Activated CD4-positive, alpha-beta memory T cell treated with anti-CD3 and anti-CD28 coated beads, Interleukin-2, amount 10 ng/mL, durations not matched to agents 7 days and 5 days (primary cell): ENCODE data around the gene HIP1. TPM values are rescaled to one million over a fixed set of nuclear protein-coding genes. Genes with fewer than 3 reads are reported as not detected.

Experiments
- CTCF ChIA-PET: fragments of 350-600 bp; sonication (Branson Sonifier 250); formaldehyde crosslinking; loops from one replicate; lab custom pipeline; 2021; ENCODE audit warnings: antibody characterized with exemption, inconsistent platforms; lab: Charles Lee
- POLR2A ChIA-PET: fragments of 350-600 bp; sonication (Branson Sonifier 250); formaldehyde crosslinking; loops from one replicate; lab custom pipeline; 2021; ENCODE audit warnings: antibody characterized with exemption; lab: Charles Lee
- DNase-seq: peaks from one replicate; pipeline ENCODE4 v3.0.0-alpha.2; 2020
- H3K27ac Mint-ChIP-seq: one replicate; pipeline ENCODE4 v1.8.0; 2021; ENCODE audit warnings: mild to moderate bottlenecking, mixed read lengths
- H3K27me3 Mint-ChIP-seq: one replicate; pipeline ENCODE4 v1.8.0; 2021; ENCODE audit warnings: mixed read lengths
- H3K36me3 Mint-ChIP-seq: one replicate; pipeline ENCODE4 v1.8.0; 2021; ENCODE audit warnings: low read depth, mixed read lengths
- H3K4me1 Mint-ChIP-seq: one replicate; pipeline ENCODE4 v1.8.0; 2021; ENCODE audit warnings: mixed read lengths
- H3K4me3 Mint-ChIP-seq: one replicate; pipeline ENCODE4 v1.8.0; 2021; ENCODE audit warnings: mild to moderate bottlenecking, mixed read lengths
- H3K9me3 Mint-ChIP-seq: one replicate; pipeline ENCODE4 v1.8.0; 2021; ENCODE audit warnings: mixed read lengths
- total RNA-seq, 2 experiments: library from RNA; stranded (reverse); gene quantifications; one replicate each; pipeline ENCODE4 v1.2.3, GENCODE V29; 2021

The HIP1 gene
- total RNA-seq, 2 experiments from 2014 or later = 5.2 to 5.4 TPM

DNA sequence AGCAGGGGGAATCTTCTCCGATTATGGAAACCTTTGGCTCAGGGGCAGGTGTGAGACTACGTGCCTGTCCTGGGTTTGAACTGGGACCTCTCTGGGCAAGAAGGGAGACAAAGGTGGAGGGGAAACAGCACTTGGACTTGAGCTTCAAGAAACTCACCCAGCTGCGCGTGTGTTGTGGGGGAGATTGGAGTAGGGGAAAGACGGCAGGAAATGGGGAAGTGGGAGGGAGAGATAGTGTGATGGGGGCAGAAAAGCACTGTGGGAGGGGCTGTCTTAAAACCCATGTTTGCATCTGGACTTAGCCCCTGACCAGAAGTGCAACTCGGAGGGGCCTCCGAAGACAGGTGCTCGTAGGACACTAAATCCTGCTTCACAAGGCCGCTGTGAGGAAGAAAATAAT, 107.0 kb downstream of the HIP1 start:
- ChIA-PET CTCF (no interaction called here), POLR2A (no interaction called here)
- Mint-ChIP-seq H3K4me1 (peaks cover 4% of the 10 kb centered on the region), H3K9me3 (peaks cover 13% of the 10 kb centered on the region), H3K4me3 (no peak overlapping the region), H3K27me3 (no peaks in the 10 kb centered on the region), H3K36me3 (peaks cover 8% of the 10 kb centered on the region), H3K27ac (no peak overlapping the region)
- DNase-seq = no peak

DNA sequence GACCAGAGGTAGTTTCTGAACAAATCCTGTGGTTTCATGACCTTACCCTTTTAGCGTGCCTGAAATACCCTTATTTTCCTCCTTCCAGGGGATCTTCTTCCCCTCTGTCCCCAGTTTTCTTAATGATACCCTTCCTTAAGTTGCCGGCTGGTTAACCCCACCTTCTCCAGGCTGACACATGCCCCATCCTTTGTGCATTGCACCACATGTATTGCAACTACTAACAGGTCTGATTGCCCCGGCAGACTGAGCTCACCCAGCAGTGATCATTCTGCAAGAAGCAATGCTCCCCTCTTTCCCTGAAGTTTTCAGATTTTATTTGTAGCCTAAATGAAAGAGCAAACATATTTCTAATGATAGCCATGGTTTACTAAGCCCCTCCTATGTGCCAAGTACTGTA, 108.2 kb downstream of the HIP1 start:
- peaks cover 8% of the 10 kb centered on the region for H3K36me3 Mint-ChIP-seq
- peaks cover 16% of the 10 kb centered on the region for H3K9me3 Mint-ChIP-seq
- DNase-seq = no peak
- POLR2A ChIA-PET = no interaction called here
- CTCF ChIA-PET = interaction anchor here (0.6 kb wide), 2 partner anchors 10 to 34 kb away, joined by 3 to 4 read pairs; no protein-coding TSS in a partner anchor
- no peak overlapping the region for H3K4me3 Mint-ChIP-seq
- no peaks in the 10 kb centered on the region for H3K27me3 Mint-ChIP-seq
- peaks cover 4% of the 10 kb centered on the region for H3K4me1 Mint-ChIP-seq
- no peak overlapping the region for H3K27ac Mint-ChIP-seq

DNA sequence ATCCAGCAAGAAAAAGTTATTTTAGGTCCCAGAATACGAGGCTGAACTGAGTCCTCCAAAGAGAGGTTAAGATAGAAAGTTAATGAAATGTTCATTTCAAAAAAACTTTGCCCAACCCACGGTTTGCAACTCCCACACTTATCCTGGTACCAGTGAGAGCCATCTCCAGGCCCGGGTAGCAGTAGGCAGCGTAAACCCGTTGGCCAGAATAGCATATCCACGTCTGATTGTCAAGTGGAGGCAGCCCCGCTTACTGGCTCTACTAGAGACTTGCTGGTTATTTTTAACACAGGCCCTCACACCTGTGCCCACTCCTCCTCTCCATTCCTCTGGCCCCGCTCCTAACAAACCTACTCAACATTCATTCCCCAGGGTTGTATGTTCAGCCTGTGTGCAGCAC, 109.7 kb downstream of the HIP1 start:
- no peak overlapping the region for H3K4me3 Mint-ChIP-seq
- ChIA-PET CTCF (no interaction called here), POLR2A (no interaction called here)
- H3K4me1 Mint-ChIP-seq = peaks cover 8% of the 10 kb centered on the region
- H3K27ac Mint-ChIP-seq = no peak overlapping the region
- H3K9me3 Mint-ChIP-seq = peaks cover 16% of the 10 kb centered on the region
- DNase-seq = no peak
- peaks cover 8% of the 10 kb centered on the region for H3K36me3 Mint-ChIP-seq
- no peaks in the 10 kb centered on the region for H3K27me3 Mint-ChIP-seq

DNA sequence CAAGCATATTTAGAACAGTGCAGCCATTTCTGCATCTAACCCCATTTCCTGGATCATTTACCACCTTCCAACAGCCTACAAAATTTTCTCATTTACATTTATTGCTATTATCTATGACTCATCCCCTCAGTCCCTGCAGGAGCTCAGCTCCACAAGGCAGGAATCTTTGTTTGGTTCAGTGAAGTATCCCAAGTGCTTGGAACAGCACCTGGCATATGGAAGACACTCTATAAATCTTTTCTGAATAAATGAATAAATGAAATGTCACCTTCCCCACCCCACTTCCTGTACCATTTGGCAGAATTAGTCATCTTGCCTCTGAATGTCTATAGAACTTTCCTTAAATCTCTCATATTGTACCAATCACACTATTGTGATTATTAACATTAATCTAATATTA, 110.7 kb downstream of the HIP1 start:
- H3K27me3 Mint-ChIP-seq = no peaks in the 10 kb centered on the region
- H3K9me3 Mint-ChIP-seq = peaks cover 16% of the 10 kb centered on the region
- no peak overlapping the region for H3K4me3 Mint-ChIP-seq
- no peak overlapping the region for H3K27ac Mint-ChIP-seq
- DNase-seq = no peak
- POLR2A ChIA-PET = no interaction called here
- peaks cover 11% of the 10 kb centered on the region for H3K4me1 Mint-ChIP-seq
- H3K36me3 Mint-ChIP-seq = peaks cover 8% of the 10 kb centered on the region
- CTCF ChIA-PET = no interaction called here

DNA sequence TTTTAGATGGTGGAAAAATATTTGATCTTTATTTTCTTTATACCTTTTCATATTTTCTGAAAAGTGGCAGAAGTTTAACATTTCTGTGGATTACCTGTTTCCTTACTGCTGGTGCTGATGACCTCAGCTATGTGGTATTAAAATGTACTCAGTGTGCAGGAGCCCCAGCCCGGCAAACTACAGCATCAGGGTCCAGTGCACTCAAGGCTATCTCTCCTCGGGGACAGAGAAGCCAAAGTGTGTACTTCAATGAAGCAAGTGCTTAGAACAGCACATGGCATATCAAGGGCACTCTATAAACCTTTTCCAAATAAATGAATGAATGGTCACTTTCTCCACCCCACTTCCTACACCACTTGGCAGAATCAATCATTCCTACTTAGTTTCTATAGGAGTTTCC, 111.8 kb downstream of the HIP1 start:
- H3K36me3 Mint-ChIP-seq = peaks cover 8% of the 10 kb centered on the region
- H3K27ac Mint-ChIP-seq = no peak overlapping the region
- H3K27me3 Mint-ChIP-seq = no peaks in the 10 kb centered on the region
- no peak for DNase-seq
- H3K4me1 Mint-ChIP-seq = peaks cover 11% of the 10 kb centered on the region
- H3K4me3 Mint-ChIP-seq = no peak overlapping the region
- POLR2A ChIA-PET = interaction anchor here (0.7 kb wide), 1 partner anchor 288 kb away, joined by 3 read pairs; the partner anchor contains the start of gene POR
- CTCF ChIA-PET = no interaction called here
- H3K9me3 Mint-ChIP-seq = peaks cover 16% of the 10 kb centered on the region

DNA sequence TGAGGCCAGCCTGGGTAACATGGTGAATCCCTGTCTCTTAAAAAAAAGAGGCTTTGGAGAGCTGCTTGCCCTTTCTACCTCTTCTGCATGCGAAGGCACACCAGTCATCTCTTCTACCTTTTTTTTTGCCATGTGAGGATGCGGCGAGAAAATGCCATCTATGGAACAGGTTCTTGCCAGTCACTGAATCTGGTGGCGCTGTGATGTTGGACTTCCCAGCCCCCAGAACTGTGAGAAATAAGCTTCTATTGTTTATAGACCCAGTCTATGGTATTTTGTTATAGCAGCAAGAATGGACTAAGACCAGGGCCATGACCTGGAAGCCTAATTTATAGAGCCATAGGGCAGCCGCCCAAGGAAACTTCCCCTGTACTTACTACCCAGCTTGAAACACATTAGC, 112.9 kb downstream of the HIP1 start:
- no peaks in the 10 kb centered on the region for H3K27me3 Mint-ChIP-seq
- no peak for DNase-seq
- H3K27ac Mint-ChIP-seq = no peak overlapping the region
- POLR2A ChIA-PET = interaction anchor here (1.2 kb wide), 1 partner anchor 11 kb away, joined by 3 read pairs; no protein-coding TSS in a partner anchor
- no peak overlapping the region for H3K4me3 Mint-ChIP-seq
- CTCF ChIA-PET = no interaction called here
- peaks cover 8% of the 10 kb centered on the region for H3K36me3 Mint-ChIP-seq
- peaks cover 11% of the 10 kb centered on the region for H3K4me1 Mint-ChIP-seq
- H3K9me3 Mint-ChIP-seq = peaks cover 16% of the 10 kb centered on the region

DNA sequence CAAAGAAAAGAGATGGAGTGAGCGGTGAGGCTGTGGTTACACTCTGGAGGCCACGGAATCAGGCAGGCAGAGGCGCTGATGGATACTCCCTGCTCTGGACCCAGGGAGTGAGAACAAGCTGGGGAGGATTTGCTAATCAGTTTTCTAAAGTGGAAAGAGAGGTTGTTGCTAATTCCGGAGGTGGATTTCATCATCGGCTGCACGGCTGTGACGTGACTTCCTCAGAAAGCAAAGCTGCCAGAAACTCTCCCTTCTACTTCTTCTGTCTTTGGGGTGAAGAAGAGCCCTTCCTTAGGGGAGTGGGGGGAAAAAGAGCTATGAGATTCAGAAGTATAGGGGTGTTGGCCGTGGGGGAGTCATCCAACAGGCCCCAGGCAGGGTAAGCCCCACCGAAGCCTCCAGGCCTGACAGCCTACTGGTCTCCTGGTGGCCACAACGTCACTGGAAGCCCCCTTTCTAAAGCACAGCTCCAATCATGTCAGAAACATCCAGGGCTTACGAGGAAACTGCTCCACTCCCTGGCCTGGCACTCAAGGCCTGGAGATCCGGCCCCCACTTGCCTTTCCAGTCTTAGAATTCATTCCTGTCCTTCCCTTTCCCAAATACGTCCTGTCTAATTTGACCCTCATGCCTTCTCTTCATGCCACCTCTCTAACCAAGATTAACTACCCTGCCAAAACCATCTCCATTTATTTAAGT, 114.5 kb downstream of the HIP1 start:
- Mint-ChIP-seq H3K27ac (no peak overlapping the region), H3K36me3 (peaks cover 7% of the 10 kb centered on the region)

DNA sequence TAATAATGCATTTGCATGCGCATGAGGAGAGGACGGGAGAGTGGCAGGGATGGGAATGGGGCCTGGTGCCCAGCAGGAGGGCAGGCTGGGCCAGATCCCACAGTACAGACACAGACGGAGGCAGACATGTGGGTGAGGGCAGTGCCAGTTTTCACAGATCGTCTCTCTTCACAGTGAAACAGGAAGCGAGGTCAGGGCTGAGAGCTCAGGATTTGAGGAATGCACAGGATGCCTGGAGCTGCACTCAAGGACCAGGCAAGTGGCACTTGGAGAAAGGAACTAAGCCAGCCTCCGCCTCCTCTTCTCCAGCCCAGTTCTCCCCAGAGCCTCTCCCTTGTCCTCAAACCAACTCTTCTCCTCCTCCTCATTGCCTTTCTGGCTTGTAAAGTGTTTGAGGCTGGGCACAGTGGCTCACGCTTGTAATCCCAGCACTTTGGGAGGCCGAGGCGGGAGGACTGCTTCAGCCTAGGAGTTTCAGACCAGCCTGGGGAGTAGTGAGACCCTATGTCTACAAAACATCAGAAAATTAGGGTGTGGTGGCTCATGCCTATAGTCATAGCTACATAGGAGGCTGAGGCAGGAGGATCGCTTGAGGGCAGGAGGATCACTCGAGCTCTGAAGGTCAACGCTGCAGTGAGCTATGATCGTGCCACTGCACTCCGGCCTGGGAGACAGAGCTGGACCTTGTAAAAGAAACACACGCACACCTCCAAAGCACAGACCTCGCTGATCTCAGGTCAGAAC, 115.2 kb downstream of the HIP1 start:
- Mint-ChIP-seq H3K27me3 (no peaks in the 10 kb centered on the region), H3K4me3 (no peak overlapping the region), H3K36me3 (peaks cover 6% of the 10 kb centered on the region), H3K9me3 (peaks cover 12% of the 10 kb centered on the region), H3K4me1 (peaks cover 16% of the 10 kb centered on the region), H3K27ac (no peak overlapping the region)
- ChIA-PET POLR2A (no interaction called here), CTCF (interaction anchor here (0.5 kb wide), 1 partner anchor 35 kb away, joined by 3 read pairs; no protein-coding TSS in a partner anchor)
- no peak for DNase-seq

More for the DNA sequence above, 114.5 kb downstream of the HIP1 start:
- H3K4me3 Mint-ChIP-seq = no peak overlapping the region
- POLR2A ChIA-PET = no interaction called here
- DNase-seq = no peak
- CTCF ChIA-PET = interaction anchor here (1.1 kb wide), 1 partner anchor 90 kb away, joined by 3 read pairs; no protein-coding TSS in a partner anchor
- no peaks in the 10 kb centered on the region for H3K27me3 Mint-ChIP-seq
- H3K9me3 Mint-ChIP-seq = peaks cover 16% of the 10 kb centered on the region
- H3K4me1 Mint-ChIP-seq = peaks cover 11% of the 10 kb centered on the region

DNA sequence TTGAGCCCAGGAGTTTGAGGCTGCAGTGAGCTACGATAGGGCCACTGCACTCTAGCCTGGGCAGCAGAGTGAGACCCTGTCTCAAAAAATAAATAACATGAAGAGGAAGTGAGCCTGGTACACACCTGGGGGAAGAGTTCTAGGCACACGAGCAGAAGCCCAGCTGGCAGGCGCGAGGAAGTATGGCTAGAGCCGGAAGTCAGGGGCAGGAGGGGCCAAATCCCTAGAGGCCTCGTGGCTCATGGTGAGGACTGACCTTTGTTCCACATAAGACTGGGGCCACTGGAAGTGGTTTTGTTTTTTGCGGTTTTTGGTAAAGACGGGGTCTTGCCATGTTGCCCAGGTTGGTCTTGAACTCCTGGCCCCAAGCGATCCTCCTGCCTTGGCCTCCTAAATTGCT, 117.6 kb downstream of the HIP1 start:
- ChIA-PET POLR2A (no interaction called here), CTCF (no interaction called here)
- Mint-ChIP-seq H3K27ac (no peak overlapping the region), H3K9me3 (no peaks in the 10 kb centered on the region), H3K36me3 (no peaks in the 10 kb centered on the region), H3K4me3 (no peak overlapping the region), H3K4me1 (peaks cover 36% of the 10 kb centered on the region), H3K27me3 (no peaks in the 10 kb centered on the region)
- no peak for DNase-seq

DNA sequence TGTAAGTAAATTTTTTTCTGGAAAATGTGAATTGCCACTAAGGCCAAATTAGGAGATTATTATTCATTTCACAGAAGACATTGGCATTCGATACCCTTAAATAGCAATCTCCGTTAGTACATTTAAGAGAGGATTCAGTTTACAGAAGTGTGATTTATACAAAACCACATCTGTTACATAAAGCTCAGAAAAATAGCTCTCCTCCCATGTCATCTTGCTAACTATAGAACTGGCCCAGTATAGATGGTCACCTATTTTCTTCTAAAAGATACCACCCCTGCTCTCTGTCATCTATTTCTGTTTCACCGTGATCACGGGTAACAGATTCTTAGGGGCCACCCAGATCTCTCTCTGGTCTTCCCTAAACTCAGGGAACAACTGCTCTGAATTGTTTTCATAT, 119.1 kb downstream of the HIP1 start:
- Mint-ChIP-seq H3K4me1 (peaks cover 40% of the 10 kb centered on the region), H3K4me3 (no peak overlapping the region), H3K27me3 (no peaks in the 10 kb centered on the region), H3K9me3 (no peaks in the 10 kb centered on the region), H3K36me3 (no peaks in the 10 kb centered on the region), H3K27ac (no peak overlapping the region)
- no peak for DNase-seq
- ChIA-PET CTCF (no interaction called here), POLR2A (interaction anchor here (1.4 kb wide), 1 partner anchor 25 kb away, joined by 3 read pairs; no protein-coding TSS in a partner anchor)

DNA sequence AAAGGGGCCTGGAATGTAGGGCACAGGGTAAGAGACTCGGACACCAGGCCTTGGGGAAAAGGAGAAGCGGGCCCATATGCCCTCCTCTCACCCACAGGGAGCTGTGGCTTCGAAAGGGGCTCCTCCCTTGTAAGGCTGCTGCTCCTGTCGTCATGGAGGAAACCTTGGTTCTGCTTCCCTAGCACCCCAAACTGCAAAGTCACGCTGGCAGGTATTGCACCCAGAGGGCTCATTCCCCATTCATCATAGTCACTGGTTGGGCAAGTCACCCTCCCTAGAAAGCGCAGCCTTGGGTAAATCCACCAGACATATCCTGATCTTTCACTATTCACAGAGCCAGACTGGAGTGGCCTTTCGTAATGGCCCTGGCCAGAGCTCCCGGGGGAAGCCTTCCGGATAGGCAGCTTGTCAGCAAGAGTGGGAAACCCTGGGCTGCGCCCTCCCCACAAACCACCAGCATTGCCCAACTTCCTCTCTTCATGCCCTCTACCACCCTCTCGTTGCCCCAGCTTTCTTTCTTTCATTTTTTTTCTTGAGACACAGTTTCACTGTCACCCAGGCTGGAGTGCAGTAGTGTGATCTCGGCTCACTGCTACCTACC, 121.0 kb downstream of the HIP1 start:
- Mint-ChIP-seq H3K9me3 (no peaks in the 10 kb centered on the region), H3K27ac (peak overlapping the region; percentile 94), H3K4me1 (peaks cover 33% of the 10 kb centered on the region), H3K36me3 (no peaks in the 10 kb centered on the region), H3K27me3 (no peaks in the 10 kb centered on the region), H3K4me3 (peak overlapping the region; percentile 53)
- CTCF ChIA-PET = interaction anchor here (0.8 to 1.3 kb wide), 3 partner anchors 10 to 23 kb away, joined by 3 to 4 read pairs (median 3); no protein-coding TSS in a partner anchor
- POLR2A ChIA-PET = interaction anchor here (0.6 to 1.3 kb wide), 6 partner anchors 18 to 61 kb away, joined by 3 to 5 read pairs (median 4); no protein-coding TSS in a partner anchor
- peak; percentile 80 for DNase-seq

DNA sequence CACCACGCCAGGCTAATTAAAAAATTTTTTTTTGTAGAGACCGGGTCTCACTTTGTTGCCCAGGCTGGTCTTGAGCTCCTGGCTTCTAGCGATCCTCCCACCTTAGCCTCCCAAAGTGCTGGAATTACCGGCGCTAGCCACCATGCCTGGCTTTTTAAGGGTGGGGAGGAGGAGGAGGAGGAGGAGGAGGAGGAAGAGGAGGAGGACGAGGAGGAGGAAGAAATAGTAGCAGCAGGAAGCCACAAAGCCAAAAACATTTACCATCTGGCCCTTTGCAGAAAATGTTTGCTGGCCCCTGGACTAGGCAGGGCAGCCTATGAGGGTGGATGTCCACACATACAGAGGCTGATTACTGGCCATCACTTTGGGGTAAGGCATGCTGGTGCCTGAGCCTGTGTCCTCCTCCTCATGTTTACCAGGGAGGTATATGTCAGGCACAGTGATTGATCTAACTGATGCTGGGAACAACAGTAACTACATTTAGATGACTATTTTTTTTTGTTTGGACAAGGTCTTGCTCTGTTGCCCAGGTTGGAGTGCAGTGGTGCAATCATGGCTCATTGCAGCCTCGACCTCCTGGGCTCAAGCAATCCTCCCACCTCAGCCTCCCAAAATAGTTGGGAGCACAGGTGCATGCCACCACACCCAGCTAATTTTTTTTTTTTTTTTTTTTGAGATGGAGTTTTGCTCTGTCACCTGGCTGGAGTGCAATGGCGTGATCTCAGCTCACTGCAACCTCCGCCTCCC, 122.1 kb downstream of the HIP1 start:
- CTCF ChIA-PET = no interaction called here
- DNase-seq = no peak
- H3K36me3 Mint-ChIP-seq = no peaks in the 10 kb centered on the region
- peaks cover 33% of the 10 kb centered on the region for H3K4me1 Mint-ChIP-seq
- H3K27ac Mint-ChIP-seq = peak overlapping the region; percentile 94
- POLR2A ChIA-PET = interaction anchor here (1.1 kb wide), 1 partner anchor 28 kb away, joined by 3 read pairs; no protein-coding TSS in a partner anchor
- H3K4me3 Mint-ChIP-seq = no peak overlapping the region
- no peaks in the 10 kb centered on the region for H3K9me3 Mint-ChIP-seq
- no peaks in the 10 kb centered on the region for H3K27me3 Mint-ChIP-seq
